Hepatocyte (in vitro differentiated cells): ENCODE results near the gene KRT83. TPM values are rescaled to one million over a fixed set of nuclear protein-coding genes. Genes with fewer than 3 reads are reported as not detected.

Experiments
- DNase-seq: peaks from one replicate; pipeline ENCODE4 v3.0.0-alpha.2; 2016; ENCODE audit warnings: low spot score
- H2AFZ ChIP-seq: fragments of 200-600 bp; sonication (generic); 2 replicates; pipeline ENCODE4 v1.6.0; 2016; ENCODE audit warnings: antibody characterized with exemption, mild to moderate bottlenecking
- H3K27ac ChIP-seq: fragments of 200-600 bp; sonication (generic); 2 replicates; pipeline ENCODE4 v1.5.1; 2016; ENCODE audit warnings: mild to moderate bottlenecking
- H3K27me3 ChIP-seq: fragments of 200-600 bp; sonication (generic); 2 replicates; pipeline ENCODE4 v1.6.1; 2016
- H3K36me3 ChIP-seq: fragments of 200-600 bp; sonication (generic); replicated peaks from 2 replicates; pipeline ENCODE4 v1.5.1; 2016; ENCODE audit warnings: low read depth; ENCODE audit not compliant: insufficient read depth
- H3K4me1 ChIP-seq: fragments of 200-600 bp; sonication (generic); 2 replicates; pipeline ENCODE4 v1.5.1; 2016; ENCODE audit warnings: mild to moderate bottlenecking, moderate library complexity; ENCODE audit not compliant: insufficient read depth
- H3K4me2 ChIP-seq: fragments of 200-600 bp; sonication (generic); 2 replicates; pipeline ENCODE4 v1.6.0; 2016
- H3K4me3 ChIP-seq: fragments of 200-600 bp; sonication (generic); 2 replicates; pipeline ENCODE4 v1.5.1; 2016; ENCODE audit warnings: mild to moderate bottlenecking
- H3K79me2 ChIP-seq: fragments of 200-600 bp; sonication (generic); 2 replicates; pipeline ENCODE4 v1.6.0; 2017; ENCODE audit warnings: mild to moderate bottlenecking
- H3K9me2 ChIP-seq: fragments of 200-600 bp; sonication (generic); replicated peaks from 2 replicates; pipeline ENCODE4 v1.6.0; 2017; ENCODE audit warnings: mild to moderate bottlenecking; ENCODE audit not compliant: insufficient read depth
- H3K9me3 ChIP-seq: fragments of 200-600 bp; sonication (generic); 2 replicates; pipeline ENCODE4 v1.5.1; 2016; ENCODE audit warnings: low read depth, mild to moderate bottlenecking
- H4K20me1 ChIP-seq: fragments of 200-600 bp; sonication (generic); 2 replicates; pipeline ENCODE4 v1.6.0; 2016; ENCODE audit warnings: mild to moderate bottlenecking; ENCODE audit not compliant: insufficient read depth, poor library complexity, severe bottlenecking
- CTCF ChIP-seq: fragments of 200-600 bp; sonication (generic); IDR thresholded peaks from 2 replicates; pipeline ENCODE4 v1.5.1; 2016; ENCODE audit warnings: antibody characterized with exemption, mild to moderate bottlenecking; ENCODE audit not compliant: poor library complexity
- EZH2 ChIP-seq: fragments of 200-600 bp; sonication (generic); IDR thresholded peaks from 2 replicates; pipeline ENCODE4 v1.6.1; 2016; ENCODE audit warnings: antibody characterized with exemption, mild to moderate bottlenecking, borderline replicate concordance
- EZH2phosphoT487 ChIP-seq: fragments of 200-600 bp; sonication (generic); IDR thresholded peaks from one replicate; pipeline ENCODE4 v1.6.1; 2018; ENCODE audit warnings: antibody characterized with exemption, mild to moderate bottlenecking, low read depth, moderate library complexity; ENCODE audit not compliant: unreplicated experiment, severe bottlenecking
- WGBS: methylation state at CpG from one replicate; pipeline ENCODE4 v1.1.6; 2016; ENCODE audit warnings: low lambda C conversion rate; ENCODE audit errors: missing lambda C conversion rate; 5-methylcytosine and 5-hydroxymethylcytosine counted together
- polyA plus RNA-seq: library from polyadenylated mRNA; unstranded; fragments of >200 nt; fragmentation: Nextera tagmentation; extraction: Ambion mirVana; gene quantifications from 2 replicates; pipeline ENCODE4 v1.2.1, GENCODE V29; 2016
- total RNA-seq: library from RNA; depleted of rRNA; stranded (reverse); fragments of >200 nt; gene quantifications from 2 replicates; pipeline ENCODE4 v1.2.3, GENCODE V29; 2014

The KRT83 gene
- total and polyA plus RNA-seq, 2 experiments from 2014 or later = not detected

- Histone ChIP-seq H3K4me3 (no peak overlapping the region), H3K36me3 (no peaks in the 10 kb centered on the region), H3K9me3 (no peaks in the 10 kb centered on the region), H3K4me2 (no peak overlapping the region), H3K27ac (no peak overlapping the region), H2AFZ (no peak overlapping the region), H3K27me3 (no peaks in the 10 kb centered on the region), H3K4me1 (no peaks in the 10 kb centered on the region), H3K9me2 (no peaks in the 10 kb centered on the region), H4K20me1 (no peaks in the 10 kb centered on the region), H3K79me2 (no peaks in the 10 kb centered on the region)
- DNase-seq = no peak
- no peak for TF ChIP-seq CTCF
- no peak for TF ChIP-seq EZH2phosphoT487
- no peak for TF ChIP-seq EZH2
- 84% methylated on average over 3 of the region's 3 CpGs for WGBS
Measured at GRCh38 chr12:52334185-52334584, 13.0 kb upstream of the KRT83 start.

GRCh38 chr12:52333321-52333720 lies 12.1 kb upstream of the KRT83 start:
- H3K4me3 ChIP-seq = no peak overlapping the region
- no peak overlapping the region for H3K4me2 ChIP-seq
- no peaks in the 10 kb centered on the region for H3K36me3 ChIP-seq
- no peak for DNase-seq
- WGBS = 21% methylated on average over 3 of the region's 3 CpGs
- H4K20me1 ChIP-seq = no peaks in the 10 kb centered on the region
- no peaks in the 10 kb centered on the region for H3K9me3 ChIP-seq
- H3K9me2 ChIP-seq = no peaks in the 10 kb centered on the region
- TF ChIP-seq EZH2 = no peak
- no peak for TF ChIP-seq EZH2phosphoT487
- TF ChIP-seq CTCF = no peak
- no peak overlapping the region for H2AFZ ChIP-seq
- no peak overlapping the region for H3K27ac ChIP-seq
- H3K79me2 ChIP-seq = no peaks in the 10 kb centered on the region
- no peaks in the 10 kb centered on the region for H3K4me1 ChIP-seq
- no peaks in the 10 kb centered on the region for H3K27me3 ChIP-seq

GRCh38 chr12:52332381-52332780 lies 11.2 kb upstream of the KRT83 start:
- H3K9me3 ChIP-seq = no peaks in the 10 kb centered on the region
- TF ChIP-seq EZH2 (no peak), CTCF (no peak), EZH2phosphoT487 (no peak)
- WGBS = 100% methylated on average over 1 of the region's 1 CpG
- no peaks in the 10 kb centered on the region for H3K9me2 ChIP-seq
- no peaks in the 10 kb centered on the region for H3K4me1 ChIP-seq
- no peak overlapping the region for H3K4me3 ChIP-seq
- no peak overlapping the region for H2AFZ ChIP-seq
- H3K27me3 ChIP-seq = no peaks in the 10 kb centered on the region
- H4K20me1 ChIP-seq = no peaks in the 10 kb centered on the region
- no peaks in the 10 kb centered on the region for H3K79me2 ChIP-seq
- H3K36me3 ChIP-seq = no peaks in the 10 kb centered on the region
- DNase-seq = no peak
- H3K27ac ChIP-seq = no peak overlapping the region
- no peak overlapping the region for H3K4me2 ChIP-seq

- H3K79me2 ChIP-seq = no peaks in the 10 kb centered on the region
- no peaks in the 10 kb centered on the region for H3K27me3 ChIP-seq
- H3K4me3 ChIP-seq = no peak overlapping the region
- no peak for DNase-seq
- H3K4me1 ChIP-seq = no peaks in the 10 kb centered on the region
- no peaks in the 10 kb centered on the region for H3K36me3 ChIP-seq
- 95% methylated on average over 3 of the region's 3 CpGs for WGBS
- H3K9me2 ChIP-seq = no peaks in the 10 kb centered on the region
- no peak overlapping the region for H2AFZ ChIP-seq
- H4K20me1 ChIP-seq = no peaks in the 10 kb centered on the region
- no peak for TF ChIP-seq CTCF
- TF ChIP-seq EZH2phosphoT487 = no peak
- no peak for TF ChIP-seq EZH2
- H3K9me3 ChIP-seq = no peaks in the 10 kb centered on the region
- H3K4me2 ChIP-seq = no peak overlapping the region
- no peak overlapping the region for H3K27ac ChIP-seq
Measured at GRCh38 chr12:52331833-52332232, 10.6 kb upstream of the KRT83 start.
